Activated naive CD8-positive, alpha-beta T cell treated with anti-CD3 and anti-CD28 coated beads, Interleukin-2, amount 50 U/mL, for 24 hours (primary cell): ENCODE results near the gene MXRA7.

ENCODE experiments used
- ATAC-seq: fragments of 150-1000 bp; cut with Tn5 transposase; one replicate; pipeline ENCODE4 v1.10.0; 2021
- DNase-seq: peaks from one replicate; pipeline ENCODE4 v3.0.0; 2021
- H3K27ac Mint-ChIP-seq: one replicate; pipeline ENCODE4 v1.8.0; 2021; ENCODE audit warnings: mild to moderate bottlenecking, mixed read lengths
- H3K27me3 Mint-ChIP-seq: one replicate; pipeline ENCODE4 v1.8.0; 2021; ENCODE audit warnings: mixed read lengths
- H3K36me3 Mint-ChIP-seq: one replicate; pipeline ENCODE4 v1.8.0; 2021; ENCODE audit warnings: low read depth, mixed read lengths
- H3K4me1 Mint-ChIP-seq: one replicate; pipeline ENCODE4 v1.8.0; 2021; ENCODE audit warnings: mixed read lengths
- H3K4me3 Mint-ChIP-seq: one replicate; pipeline ENCODE4 v1.8.0; 2021; ENCODE audit warnings: mild to moderate bottlenecking, moderate library complexity, mixed read lengths
- H3K9me3 Mint-ChIP-seq: one replicate; pipeline ENCODE4 v1.8.0; 2021; ENCODE audit warnings: mixed read lengths

Gene MXRA7

DNA sequence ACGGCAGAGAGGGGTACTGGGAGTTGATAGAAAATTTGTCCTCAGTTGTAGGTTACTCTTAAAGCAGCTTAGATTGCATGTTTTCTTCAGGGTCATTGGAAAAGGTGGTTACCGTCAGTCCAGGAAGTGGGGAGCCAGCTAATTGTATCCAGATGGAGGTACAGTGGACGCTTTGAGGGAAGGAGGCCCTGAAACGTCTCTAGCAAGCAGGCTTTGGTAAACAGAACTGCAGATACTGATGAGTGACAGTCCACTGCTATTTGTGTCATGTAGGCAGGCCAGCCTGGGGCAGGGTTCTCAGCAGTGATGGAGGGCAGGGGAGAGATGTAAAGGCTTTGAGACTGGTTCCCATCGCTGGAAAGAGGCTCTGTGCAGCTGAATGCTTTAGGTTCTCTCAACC, 37.0 kb downstream of the MXRA7 start:
- Mint-ChIP-seq H3K4me3 (no peak overlapping the region), H3K27me3 (no peaks in the 10 kb centered on the region), H3K9me3 (no peaks in the 10 kb centered on the region), H3K4me1 (peaks cover 37% of the 10 kb centered on the region), H3K36me3 (no peaks in the 10 kb centered on the region), H3K27ac (no peak overlapping the region)
- no peak for ATAC-seq
- DNase-seq: no peak

DNA sequence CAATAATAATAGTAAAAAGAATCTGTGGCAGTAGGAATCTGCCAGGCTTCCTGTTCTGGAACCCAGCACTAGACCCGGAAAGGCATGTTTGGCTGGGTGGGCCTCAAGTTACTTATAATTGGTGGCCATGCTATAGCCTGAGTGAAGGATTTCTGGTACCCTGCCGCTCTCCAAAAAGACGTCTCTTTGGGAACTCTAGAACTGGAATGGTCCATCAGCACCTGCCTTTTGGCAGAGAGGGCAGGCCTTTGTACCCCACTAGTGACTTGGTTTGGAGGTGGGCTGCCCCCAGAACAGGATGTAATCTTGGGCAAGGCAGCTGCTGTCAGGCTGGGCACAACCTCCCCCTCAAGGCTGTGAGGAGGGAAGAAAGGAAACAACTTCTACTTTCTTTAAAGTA, 37.9 kb downstream of the MXRA7 start:
- H3K27ac Mint-ChIP-seq: peak overlapping the region; percentile 90

GRCh38 chr17:76672270-76672851, 38.4 kb downstream of the MXRA7 start:
- Mint-ChIP-seq H3K27me3 (no peaks in the 10 kb centered on the region), H3K27ac (peak overlapping the region; percentile 90), H3K4me1 (peaks cover 37% of the 10 kb centered on the region), H3K36me3 (no peaks in the 10 kb centered on the region), H3K4me3 (peak overlapping the region; percentile 93), H3K9me3 (no peaks in the 10 kb centered on the region)
- ATAC-seq (no peak), DNase-seq (no peak)

More for the DNA sequence above, 37.9 kb downstream of the MXRA7 start:
- Mint-ChIP-seq H3K27me3 (no peaks in the 10 kb centered on the region), H3K36me3 (no peaks in the 10 kb centered on the region), H3K4me1 (peaks cover 37% of the 10 kb centered on the region), H3K4me3 (peak overlapping the region; percentile 93), H3K9me3 (no peaks in the 10 kb centered on the region)
- ATAC-seq: no peak
- no peak for DNase-seq

GRCh38 chr17:76671912-76672262, 38.9 kb downstream of the MXRA7 start:
- Mint-ChIP-seq H3K4me1 (peaks cover 37% of the 10 kb centered on the region), H3K9me3 (no peaks in the 10 kb centered on the region), H3K4me3 (peak overlapping the region; percentile 93), H3K36me3 (no peaks in the 10 kb centered on the region), H3K27ac (peak overlapping the region; percentile 90), H3K27me3 (no peaks in the 10 kb centered on the region)
- DNase-seq (no peak), ATAC-seq (peak; percentile 1)

DNA sequence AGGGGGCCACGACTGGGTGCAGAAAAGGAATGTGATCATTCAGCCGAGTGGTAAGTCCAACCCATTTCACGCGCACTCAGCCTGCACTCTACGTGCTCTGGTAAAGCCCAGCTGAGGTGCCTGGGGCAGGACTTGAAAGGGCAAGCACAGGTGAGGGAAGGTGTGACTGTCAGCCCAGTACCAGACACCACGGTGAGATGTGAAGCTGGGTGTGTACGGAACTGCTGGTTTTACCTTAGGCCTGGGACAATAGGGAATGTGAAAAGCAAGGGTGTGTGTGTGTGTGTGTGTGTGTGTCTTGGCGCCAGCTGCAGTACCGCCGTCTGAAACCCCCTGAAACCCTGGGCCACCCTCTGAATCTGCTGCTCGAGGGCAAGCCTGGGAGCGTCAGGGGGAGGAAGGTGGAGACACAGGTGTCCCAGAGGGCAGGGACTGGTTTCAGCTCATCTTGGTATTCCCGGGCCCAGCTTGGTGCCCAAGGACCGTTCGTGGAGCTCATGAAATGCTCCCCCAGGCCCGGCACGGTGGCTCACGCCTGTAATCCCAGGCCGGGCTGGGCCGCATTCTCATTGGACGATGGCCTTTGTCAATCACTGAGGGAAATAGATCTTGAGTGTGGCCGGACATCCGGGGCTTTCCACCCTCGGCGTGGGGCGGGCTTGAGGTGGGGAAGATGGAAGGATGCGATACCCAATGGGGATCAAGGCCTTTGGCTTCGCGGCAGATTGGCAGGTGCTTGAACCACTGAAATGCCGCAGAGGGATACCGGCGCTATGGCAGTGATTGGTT, 39.4 kb downstream of the MXRA7 start:
- H3K4me3 Mint-ChIP-seq: peak overlapping the region; percentile 93
- ATAC-seq (peak; percentile 99), DNase-seq (peak; percentile 98)
- peak overlapping the region; percentile 90 for H3K27ac Mint-ChIP-seq
- H3K36me3 Mint-ChIP-seq: no peaks in the 10 kb centered on the region
- H3K27me3 Mint-ChIP-seq: no peaks in the 10 kb centered on the region
- peaks cover 37% of the 10 kb centered on the region for H3K4me1 Mint-ChIP-seq
- H3K9me3 Mint-ChIP-seq: no peaks in the 10 kb centered on the region

DNA sequence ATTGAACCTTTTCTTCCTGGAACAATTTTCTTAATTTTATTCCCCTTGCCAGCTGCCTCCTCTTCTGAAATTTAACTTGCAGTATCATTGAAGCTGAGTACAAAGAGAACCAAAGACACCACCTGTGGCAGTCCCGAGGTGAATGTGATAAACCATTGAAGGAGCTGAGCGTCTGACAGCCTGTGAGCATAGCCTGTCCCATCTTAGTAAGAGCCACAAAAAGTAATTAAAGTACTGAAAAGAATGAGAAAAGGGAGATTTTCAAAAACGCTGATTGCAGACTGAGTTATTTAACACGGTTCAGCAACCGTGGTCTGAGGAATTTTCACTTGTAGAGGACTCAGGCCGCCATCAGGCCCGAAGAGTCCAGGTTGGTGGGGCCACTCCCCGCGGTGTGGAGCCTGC, 40.0 kb downstream of the MXRA7 start:
- no peak for DNase-seq
- Mint-ChIP-seq H3K4me3 (peak overlapping the region; percentile 93), H3K27me3 (no peaks in the 10 kb centered on the region), H3K27ac (peak overlapping the region; percentile 90), H3K36me3 (no peaks in the 10 kb centered on the region), H3K9me3 (no peaks in the 10 kb centered on the region), H3K4me1 (peaks cover 37% of the 10 kb centered on the region)
- ATAC-seq: no peak

DNA sequence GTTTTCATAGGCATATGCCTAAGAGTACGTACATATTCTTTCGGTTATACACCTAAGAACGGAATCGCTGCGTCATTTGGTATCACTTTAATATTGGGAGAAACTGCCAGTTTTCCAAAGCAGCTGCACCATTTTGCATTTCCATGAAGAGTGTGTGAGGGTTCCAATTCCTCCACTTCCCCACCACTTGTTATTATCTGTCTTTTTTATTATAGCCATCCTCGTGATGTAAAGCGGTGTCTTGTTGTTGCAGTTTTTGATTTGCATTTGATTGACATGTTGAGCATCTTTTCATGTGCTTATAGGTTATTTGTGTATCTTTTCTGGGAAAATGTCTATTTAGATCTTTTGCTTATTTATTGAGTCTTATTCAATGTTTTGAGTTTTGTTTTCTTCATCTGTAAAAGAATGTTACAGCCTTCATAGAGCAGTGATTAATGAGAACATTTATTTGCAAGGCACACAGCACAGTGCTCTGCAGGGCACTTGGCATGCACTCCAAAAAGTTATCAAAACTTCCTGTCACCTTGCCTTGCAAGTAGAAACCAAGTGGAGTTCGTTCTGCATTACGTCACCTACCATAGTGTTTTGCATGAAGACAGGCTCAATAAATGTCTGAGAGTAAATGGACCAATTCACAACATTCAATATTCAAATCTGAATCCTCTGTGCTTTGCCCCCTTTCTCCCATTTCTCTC, 40.6 kb downstream of the MXRA7 start:
- H3K9me3 Mint-ChIP-seq: no peaks in the 10 kb centered on the region
- DNase-seq (no peak), ATAC-seq (no peak)
- peaks cover 37% of the 10 kb centered on the region for H3K4me1 Mint-ChIP-seq
- H3K27ac Mint-ChIP-seq: peak overlapping the region; percentile 90
- H3K4me3 Mint-ChIP-seq: peak overlapping the region; percentile 93
- no peaks in the 10 kb centered on the region for H3K36me3 Mint-ChIP-seq
- H3K27me3 Mint-ChIP-seq: no peaks in the 10 kb centered on the region

GRCh38 chr17:76667786-76668453, 42.8 kb downstream of the MXRA7 start:
- Mint-ChIP-seq H3K27me3 (no peaks in the 10 kb centered on the region), H3K9me3 (no peaks in the 10 kb centered on the region), H3K4me3 (no peak overlapping the region), H3K27ac (no peak overlapping the region), H3K36me3 (no peaks in the 10 kb centered on the region), H3K4me1 (peaks cover 30% of the 10 kb centered on the region)
- DNase-seq (no peak), ATAC-seq (no peak)

- ATAC-seq: no peak
- no peaks in the 10 kb centered on the region for H3K36me3 Mint-ChIP-seq
Measured at GRCh38 chr17:76667491-76667755, 43.3 kb downstream of the MXRA7 start.

GRCh38 chr17:76660656-76661042, 50.1 kb downstream of the MXRA7 start:
- H3K4me3 Mint-ChIP-seq: no peak overlapping the region

More at GRCh38 chr17:76667491-76667755, 43.3 kb downstream of the MXRA7 start:
- no peak overlapping the region for H3K27ac Mint-ChIP-seq
- no peaks in the 10 kb centered on the region for H3K27me3 Mint-ChIP-seq
- peaks cover 27% of the 10 kb centered on the region for H3K4me1 Mint-ChIP-seq
- no peak for DNase-seq
- no peaks in the 10 kb centered on the region for H3K9me3 Mint-ChIP-seq
- no peak overlapping the region for H3K4me3 Mint-ChIP-seq

GRCh38 chr17:76659928-76660655, 50.7 kb downstream of the MXRA7 start:
- peaks cover 14% of the 10 kb centered on the region for H3K4me1 Mint-ChIP-seq
- no peaks in the 10 kb centered on the region for H3K27me3 Mint-ChIP-seq
- ATAC-seq: no peak
- H3K27ac Mint-ChIP-seq: peak overlapping the region; percentile 40
- no peak overlapping the region for H3K4me3 Mint-ChIP-seq
- H3K36me3 Mint-ChIP-seq: no peaks in the 10 kb centered on the region
- no peak for DNase-seq
- H3K9me3 Mint-ChIP-seq: no peaks in the 10 kb centered on the region

More at GRCh38 chr17:76660656-76661042, 50.1 kb downstream of the MXRA7 start:
- Mint-ChIP-seq H3K36me3 (no peaks in the 10 kb centered on the region), H3K27me3 (no peaks in the 10 kb centered on the region), H3K4me1 (peaks cover 14% of the 10 kb centered on the region), H3K27ac (no peak overlapping the region), H3K9me3 (no peaks in the 10 kb centered on the region)
- DNase-seq: no peak
- no peak for ATAC-seq

DNA sequence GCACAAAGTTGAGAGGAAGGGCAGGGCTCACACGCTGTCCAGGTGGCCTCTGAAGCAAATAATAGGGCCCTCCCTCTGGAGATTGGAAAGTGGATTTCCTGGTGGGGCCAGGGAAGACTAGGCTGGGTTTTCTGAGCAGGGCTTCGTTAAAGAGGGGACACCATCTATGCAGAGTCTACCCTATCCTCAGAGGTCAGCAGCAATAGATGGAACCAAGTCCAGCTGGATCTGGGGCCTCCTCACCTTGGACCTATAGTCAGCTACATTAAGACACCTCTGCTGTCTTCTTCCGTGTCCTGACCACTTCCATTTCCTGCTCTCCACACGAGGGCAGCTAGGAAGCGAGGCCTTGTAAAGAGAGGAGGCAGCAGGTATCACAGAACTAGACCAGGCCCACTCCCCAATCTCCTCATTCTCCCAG, 52.5 kb downstream of the MXRA7 start:
- ATAC-seq (no peak), DNase-seq (no peak)
- Mint-ChIP-seq H3K4me3 (no peak overlapping the region), H3K4me1 (peaks cover 14% of the 10 kb centered on the region), H3K27ac (peak overlapping the region; percentile 43), H3K36me3 (no peaks in the 10 kb centered on the region), H3K27me3 (no peaks in the 10 kb centered on the region), H3K9me3 (no peaks in the 10 kb centered on the region)

- Mint-ChIP-seq H3K27me3 (no peaks in the 10 kb centered on the region), H3K27ac (no peak overlapping the region), H3K9me3 (no peaks in the 10 kb centered on the region), H3K36me3 (no peaks in the 10 kb centered on the region), H3K4me3 (no peak overlapping the region), H3K4me1 (peaks cover 14% of the 10 kb centered on the region)
- DNase-seq: no peak
- ATAC-seq: no peak
Measured at GRCh38 chr17:76657505-76658241, 53.1 kb downstream of the MXRA7 start.

DNA sequence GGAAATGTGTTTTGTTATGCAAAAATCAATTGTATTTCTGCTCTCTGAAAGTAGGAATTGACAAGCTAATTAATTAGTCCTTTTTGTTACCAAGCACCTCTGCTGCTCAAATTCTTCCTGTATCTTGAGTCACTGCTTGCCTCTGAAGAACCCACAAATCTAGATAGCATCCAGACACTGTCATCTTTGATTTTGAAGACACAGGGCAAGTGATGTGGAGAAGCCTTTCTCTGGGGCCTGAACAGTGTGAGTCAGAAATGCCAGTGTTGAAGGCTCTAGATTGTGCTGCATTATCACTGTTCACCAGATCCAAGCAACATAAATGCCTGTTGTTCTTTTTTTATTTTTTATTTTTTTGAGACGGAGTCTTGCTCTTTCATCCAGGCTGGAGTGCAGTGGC, 56.4 kb downstream of the MXRA7 start:
- H3K27me3 Mint-ChIP-seq: no peaks in the 10 kb centered on the region

More for the DNA sequence above, 56.4 kb downstream of the MXRA7 start:
- Mint-ChIP-seq H3K36me3 (no peaks in the 10 kb centered on the region), H3K4me3 (no peak overlapping the region), H3K27ac (no peak overlapping the region), H3K4me1 (peaks cover 4% of the 10 kb centered on the region), H3K9me3 (no peaks in the 10 kb centered on the region)
- DNase-seq (no peak), ATAC-seq (no peak)
